ENCODE data around the gene BSDC1.

- no peak for TF ChIP-seq CTCF (IDR thresholded peaks at IDR 0.05; ENCODE audit: insufficient read depth, low read length, poor library complexity, severe bottlenecking)
- no peak for TF ChIP-seq EZH2phosphoT487 (conservative IDR thresholded peaks at IDR 0.05; ENCODE audit: low read length)
Observed at GRCh38 chr1:32405672-32406467, 11.6 kb upstream of the BSDC1 start.

Data from SU-DHL-6 (cell line).